Activated naive CD8-positive, alpha-beta T cell treated with anti-CD3 and anti-CD28 coated beads, Interleukin-2, amount 50 U/mL, for 16 hours (primary cell): ENCODE results near the gene SMAGP.
"Not testable (repeated sequence)": the region's sequence is repeated elsewhere in the genome, so short reads cannot be mapped to it uniquely, and the experiment has no call there.

ENCODE experiments used
- DNase-seq: peaks from one replicate; pipeline ENCODE4 v3.0.0-alpha.2; 2020; ENCODE audit warnings: low read depth, low spot score

SMAGP gene

DNA sequence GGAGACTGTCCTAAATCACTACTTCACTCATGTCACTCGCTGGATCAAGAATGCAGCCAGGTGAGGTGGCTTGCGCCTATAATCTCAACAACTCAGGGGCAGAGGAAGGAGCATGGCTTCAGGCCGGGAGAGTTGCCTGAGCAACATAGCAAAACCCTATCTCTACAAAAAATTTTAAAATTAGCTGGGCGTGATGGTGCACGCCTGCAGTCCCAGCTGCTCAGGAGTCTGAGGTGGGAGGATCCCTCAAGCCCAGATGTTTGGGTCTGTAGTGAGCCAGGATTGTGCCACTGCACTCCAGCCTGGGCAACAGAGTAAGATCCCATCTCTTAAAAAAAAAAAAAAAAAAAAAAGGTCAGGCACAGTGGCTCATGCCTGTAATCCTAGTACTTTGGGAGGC is 5.9 kb downstream of the SMAGP start:
- no peak for DNase-seq

DNA sequence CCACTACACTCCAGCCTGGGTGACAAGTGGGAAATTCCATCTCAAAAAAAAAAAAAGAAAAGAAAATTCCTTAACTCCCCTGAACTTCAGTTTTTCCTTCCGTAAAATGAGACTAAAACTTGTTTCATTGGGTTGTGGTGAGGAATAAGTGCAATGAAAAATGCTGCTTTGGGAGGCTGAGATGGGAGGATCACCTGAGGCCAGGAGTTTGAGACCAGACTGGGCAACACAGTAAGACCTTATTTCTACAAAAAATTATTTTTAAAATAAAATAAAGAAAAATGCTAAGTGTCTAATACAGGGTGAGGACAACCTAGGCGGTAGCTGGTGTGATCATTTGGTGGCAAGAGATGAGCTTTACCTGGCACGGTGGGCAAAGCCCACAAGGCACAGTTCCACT is 6.9 kb downstream of the SMAGP start:
- no peak for DNase-seq

DNA sequence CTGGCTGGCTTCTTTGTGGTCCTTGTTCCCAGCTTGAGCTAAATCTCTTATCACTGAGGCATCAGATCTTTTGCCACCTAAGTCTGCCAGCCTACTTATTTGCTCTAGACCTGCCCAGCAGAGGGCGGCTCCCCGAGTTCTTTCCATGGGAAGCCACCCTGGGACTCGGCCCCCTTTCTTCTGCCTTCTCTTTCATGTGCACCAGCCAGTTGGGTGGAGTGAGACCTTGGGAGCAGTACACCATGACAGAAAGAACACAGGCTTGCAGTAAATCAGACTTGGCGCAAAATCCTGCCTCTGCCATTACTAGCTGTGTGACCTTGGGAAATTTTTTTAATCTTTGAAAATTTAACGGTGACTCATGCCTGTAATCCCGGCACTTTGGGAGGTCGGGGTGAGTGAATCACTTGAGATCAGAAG is 7.4 kb downstream of the SMAGP start:
- no peak for DNase-seq

- not testable (repeated sequence) for DNase-seq
Observed at GRCh38 chr12:51259600-51259999, 10.6 kb downstream of the SMAGP start.

DNA sequence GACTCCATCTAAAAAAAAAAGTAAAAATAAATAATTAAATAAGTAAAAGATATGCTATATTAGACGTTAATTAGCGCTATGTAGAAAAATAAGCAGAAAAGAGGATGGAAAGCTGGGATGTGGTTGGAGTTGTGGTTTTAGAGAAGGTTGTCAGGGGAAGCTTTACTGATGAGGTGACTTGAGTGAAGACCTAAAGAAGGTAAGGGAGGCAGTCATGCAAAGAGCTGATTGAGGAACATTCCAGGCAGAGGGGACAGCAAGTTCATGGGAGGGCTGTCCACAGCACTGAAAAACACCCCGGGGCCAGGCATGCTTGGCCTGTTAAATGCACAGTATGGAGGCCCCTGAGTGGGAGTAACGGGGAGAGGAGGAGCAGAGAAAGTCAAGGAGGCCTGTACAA is 15.7 kb downstream of the SMAGP start:
- DNase-seq = no peak

- no peak for DNase-seq
Observed at GRCh38 chr12:51253276-51253675, 16.9 kb downstream of the SMAGP start.

DNA sequence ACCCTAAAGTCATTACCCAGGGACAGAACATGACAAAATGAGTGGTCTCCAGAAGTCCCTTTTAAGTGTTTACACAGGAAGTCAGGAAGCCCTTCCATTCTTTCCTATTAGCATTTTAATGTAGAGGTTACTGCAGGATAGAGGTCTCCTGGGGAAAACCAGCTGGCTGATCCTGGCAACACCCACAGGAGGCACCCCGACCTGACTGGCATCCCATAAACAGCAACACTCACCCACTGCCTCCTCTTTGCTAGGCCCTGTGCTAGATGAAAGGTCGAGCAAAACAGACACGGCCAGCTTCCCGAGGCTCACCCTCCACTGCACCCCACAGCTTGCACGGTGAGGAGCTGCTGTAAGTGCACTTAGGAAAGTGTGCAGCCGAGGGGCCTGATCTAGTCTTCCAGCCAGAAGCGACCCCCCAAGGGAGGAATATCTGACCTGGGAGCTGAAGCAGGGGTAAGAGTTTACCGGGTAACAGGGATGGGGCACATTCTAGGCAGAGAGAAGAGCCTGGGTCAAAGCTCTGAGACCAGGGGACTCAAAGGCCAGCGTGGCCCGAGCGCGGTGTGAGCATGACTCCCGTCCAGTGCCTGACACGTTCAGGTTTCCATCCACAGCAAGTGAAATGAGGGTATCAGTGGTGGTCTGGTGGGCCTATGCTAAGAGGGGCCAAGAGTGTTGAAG is 22.6 kb downstream of the SMAGP start:
- DNase-seq = no peak

- no peak for DNase-seq
Observed at GRCh38 chr12:51246254-51246853, 23.9 kb downstream of the SMAGP start.

GRCh38 chr12:51245476-51246253 is 24.6 kb downstream of the SMAGP start:
- DNase-seq = no peak

GRCh38 chr12:51244269-51244668 is 25.9 kb downstream of the SMAGP start:
- DNase-seq = no peak

- DNase-seq = no peak
Observed at GRCh38 chr12:51242876-51243275, 27.3 kb downstream of the SMAGP start.

DNA sequence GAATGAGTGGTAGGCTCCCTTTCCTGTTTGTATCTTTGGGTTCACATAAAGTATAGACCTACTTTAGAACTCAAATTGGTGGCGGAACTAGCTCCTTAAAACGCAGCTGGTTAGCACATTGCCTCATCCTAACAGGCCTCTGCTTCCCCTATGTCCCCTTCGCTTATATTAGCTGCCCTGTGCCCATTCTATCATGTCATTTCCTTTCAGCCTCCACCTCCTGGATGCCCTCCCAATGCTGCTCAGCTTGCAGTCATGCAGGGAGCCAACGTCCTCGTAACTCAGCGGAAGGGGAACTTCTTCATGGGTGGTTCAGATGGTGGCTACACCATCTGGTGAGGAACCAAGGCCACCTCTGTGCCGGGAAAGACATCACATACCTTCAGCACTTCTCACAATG is 28.1 kb downstream of the SMAGP start:
- no peak for DNase-seq

GRCh38 chr12:51240971-51241370 is 29.2 kb downstream of the SMAGP start:
- no peak for DNase-seq

DNA sequence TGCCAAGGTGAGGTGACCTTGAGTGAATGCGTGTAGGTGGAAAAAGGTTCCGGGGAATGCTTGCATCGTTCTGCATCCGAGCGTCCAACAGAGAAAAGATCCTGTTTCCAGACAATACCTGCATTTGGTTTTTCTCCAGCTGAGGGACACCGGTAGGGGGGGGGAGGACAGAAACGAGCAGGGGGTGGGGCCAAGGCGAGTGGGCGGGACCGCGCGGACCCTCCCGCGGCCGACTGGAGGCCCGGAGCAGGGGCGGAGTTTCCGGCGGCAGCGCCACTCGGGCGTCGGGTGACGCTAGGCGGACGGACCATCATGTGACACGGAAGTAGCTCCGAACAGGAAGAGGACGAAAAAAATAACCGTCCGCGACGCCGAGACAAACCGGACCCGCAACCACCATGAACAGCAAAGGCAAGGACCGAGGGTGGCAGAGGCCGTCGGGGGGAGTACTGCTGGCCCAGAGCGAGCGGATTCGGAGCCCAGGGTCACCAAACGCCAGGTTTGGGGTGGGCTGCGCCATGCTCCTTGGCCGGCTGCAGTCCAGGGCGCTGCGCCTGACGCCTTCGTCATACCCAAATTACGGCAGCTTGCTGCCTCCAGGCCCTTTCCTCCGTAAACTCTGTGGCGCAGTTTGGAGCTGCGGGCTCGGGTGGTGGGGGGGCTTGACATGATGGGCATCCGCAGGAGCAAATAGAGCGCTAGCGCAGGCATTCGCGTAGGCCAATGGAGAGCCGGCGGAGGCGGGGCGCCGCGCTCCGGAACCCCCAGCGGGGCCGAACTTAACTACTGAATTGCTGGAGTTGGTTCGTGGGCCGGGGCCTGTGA is 31.5 kb downstream of the SMAGP start, which contains the start of gene DAZAP2:
Gene DAZAP2, plus strand, starts transcription at position 317 of the 825 bp plus-strand sequence. Its CDS starts 82 bp downstream, at position 399.
- DNase-seq = peak; percentile 84

DNA sequence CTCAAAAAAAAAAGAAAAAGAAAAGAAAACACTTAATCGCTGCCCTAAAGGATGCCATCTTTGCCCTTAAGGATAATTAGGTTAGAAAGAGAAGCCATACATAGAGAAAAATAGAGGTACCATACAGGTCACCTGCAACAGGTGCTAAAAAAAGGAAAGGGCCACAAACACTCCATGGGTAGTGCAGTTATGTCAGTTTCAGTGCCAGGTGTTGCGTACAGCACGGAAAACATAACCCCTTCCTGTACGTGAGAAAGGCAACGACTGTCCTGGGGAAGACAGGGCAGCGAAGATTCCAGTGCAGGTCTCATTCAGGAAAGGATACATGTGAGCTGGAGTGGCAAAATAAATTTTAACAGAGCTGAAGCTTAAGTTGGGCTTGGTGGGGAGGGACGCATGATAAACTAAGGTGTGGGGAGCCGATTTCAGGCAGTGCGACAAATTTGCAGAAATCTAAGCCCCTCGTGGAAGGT is 32.1 kb downstream of the SMAGP start:
- no peak for DNase-seq

DNA sequence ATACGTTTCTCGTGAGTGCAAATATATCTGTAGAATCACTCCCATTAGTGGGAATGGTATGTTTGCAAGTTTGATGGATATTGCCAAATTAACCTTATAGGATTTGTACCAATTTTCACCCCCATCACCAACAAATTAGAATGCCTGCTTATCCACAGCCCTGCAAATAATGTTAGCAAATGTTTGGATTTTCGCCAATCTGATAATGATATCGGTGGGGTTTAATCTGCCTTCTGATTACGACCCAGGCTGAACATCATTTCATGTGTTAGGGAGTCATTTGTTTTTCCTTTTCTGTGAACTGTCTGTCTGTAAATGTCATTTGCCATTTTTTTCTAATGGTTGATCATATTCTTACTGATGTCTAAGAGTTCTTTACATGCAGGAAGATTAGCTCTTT is 35.7 kb downstream of the SMAGP start:
- DNase-seq = no peak

GRCh38 chr12:51232642-51233041 is 37.6 kb downstream of the SMAGP start:
- DNase-seq = no peak

- no peak for DNase-seq
Observed at GRCh38 chr12:51229116-51229809, 41.0 kb downstream of the SMAGP start.

DNA sequence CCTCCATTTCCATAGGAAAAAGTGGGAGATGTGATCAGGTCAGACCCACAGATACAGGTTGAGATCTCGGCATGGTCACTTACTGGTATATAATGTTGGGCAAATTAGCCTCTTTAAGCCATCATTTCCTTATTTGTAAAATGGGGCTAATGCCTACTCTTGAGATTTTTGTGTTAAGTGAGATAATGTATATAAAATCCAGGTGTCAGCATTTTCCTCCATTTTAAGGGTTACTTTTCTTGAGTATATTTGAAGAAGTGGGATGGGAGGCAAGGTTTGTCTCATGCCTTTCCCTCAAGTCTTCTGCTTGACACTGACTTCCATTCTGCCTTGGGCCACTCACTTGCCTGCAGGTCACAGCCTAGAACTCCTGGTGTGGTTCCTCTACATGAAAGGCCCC is 42.3 kb downstream of the SMAGP start:
- no peak for DNase-seq

DNA sequence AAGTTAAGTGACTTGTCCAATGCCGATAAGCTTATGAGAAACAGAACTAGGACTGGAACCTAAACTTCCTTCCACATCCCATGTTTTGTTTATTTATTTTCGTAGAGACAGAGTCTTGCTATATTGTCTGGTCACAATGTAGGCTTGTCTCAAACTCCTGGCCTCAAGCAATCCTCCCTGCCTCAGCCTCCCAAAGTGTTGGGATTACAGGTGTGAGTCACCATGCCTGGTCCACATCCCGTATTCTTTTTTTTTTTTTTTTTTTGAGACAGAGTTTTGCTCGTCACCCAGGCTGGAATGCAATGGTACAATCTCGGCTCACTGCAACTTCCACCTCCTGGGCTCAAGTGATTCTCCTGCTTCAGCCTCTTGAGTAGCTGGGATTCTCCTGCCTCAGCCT is 43.1 kb downstream of the SMAGP start:
- not testable (repeated sequence) for DNase-seq

- DNase-seq = no peak
Observed at GRCh38 chr12:51225771-51226170, 44.4 kb downstream of the SMAGP start.
